ENCODE measurements around the gene SDCCAG8. TPM values are rescaled to one million over a fixed set of nuclear protein-coding genes. Genes with fewer than 3 reads are reported as not detected.

SDCCAG8 gene
- total and polyA plus RNA-seq, 2 experiments from 2014 or later: 28.0 to 66.7 TPM

GRCh38 chr1:243273506-243273905 is 17.7 kb downstream of the SDCCAG8 start:
- H3K27ac ChIP-seq (ENCODE audit: low read depth): peak overlapping the region; percentile 27; the same call in 1 of the 2 replicates
- H3K4me3 Mint-ChIP-seq: no peak overlapping the region

GRCh38 chr1:243273945-243274344 is 18.1 kb downstream of the SDCCAG8 start:
- Histone ChIP-seq H2AFZ (no peak overlapping the region), H3F3A (replicated peaks; ENCODE audit: low read depth) (no peaks in the 10 kb centered on the region), H3K4me3 (no peak overlapping the region), H4K20me1 (replicated peaks; ENCODE audit: insufficient read depth) (no peaks in the 10 kb centered on the region), H3K9me2 (ENCODE audit: insufficient read depth) (no peaks in the 10 kb centered on the region), H3K27ac (ENCODE audit: low read depth) (peak overlapping the region; percentile 27; the same call in 1 of the 2 replicates), H3K27me3 (ENCODE audit: insufficient read depth) (no peaks in the 10 kb centered on the region), H3K79me2 (replicated peaks; ENCODE audit: insufficient read depth) (no peaks in the 10 kb centered on the region), H3K4me1 (ENCODE audit: insufficient read depth) (peaks cover 10% of the 10 kb centered on the region; the same call in 1 of the 2 replicates), H3K4me2 (no peak overlapping the region), H3K36me3 (ENCODE audit: insufficient read depth) (no peaks in the 10 kb centered on the region)
- DNase-seq (ENCODE audit: low spot score) (no peak), ATAC-seq (no peak)
- Mint-ChIP-seq H3K36me3 (ENCODE audit: low read depth) (no peaks in the 10 kb centered on the region; the same call in 2 of the 3 replicates), H3K27ac (no peak overlapping the region), H3K27me3 (ENCODE audit: insufficient read depth, low read depth, poor library complexity) (no peaks in the 10 kb centered on the region), H3K4me3 (no peak overlapping the region), H3K9me3 (no peaks in the 10 kb centered on the region), H3K4me1 (peaks cover 17% of the 10 kb centered on the region)
- TF ChIP-seq ZNF331 (CRISPR knock-in tag; IDR thresholded peaks at IDR 0.05; ENCODE audit: low read depth): no peak
- no peak for TF ChIP-seq EZH2phosphoT487 (IDR thresholded peaks at IDR 0.05; ENCODE audit: unreplicated experiment)
- no peak for TF ChIP-seq ZNF114 (CRISPR knock-in tag; IDR thresholded peaks at IDR 0.05)
- no peak for TF ChIP-seq CTCF (conservative IDR thresholded peaks at IDR 0.05; ENCODE audit: low read depth in 2 of 2)
- no peak for TF ChIP-seq ZNF462 (CRISPR knock-in tag; IDR thresholded peaks at IDR 0.05)
- no peak for TF ChIP-seq NANOG (IDR thresholded peaks at IDR 0.05; ENCODE audit: borderline replicate concordance)
- no peak for TF ChIP-seq STAT1 (IDR thresholded peaks at IDR 0.05; ENCODE audit: unreplicated experiment)
- TF ChIP-seq CREB1 (CRISPR knock-in tag; IDR thresholded peaks at IDR 0.05; ENCODE audit: low read depth): no peak
- TF ChIP-seq JUNB (IDR thresholded peaks at IDR 0.05; ENCODE audit: unreplicated experiment): no peak

More at GRCh38 chr1:243273506-243273905, 17.7 kb downstream of the SDCCAG8 start:
- Histone ChIP-seq H3F3A (replicated peaks; ENCODE audit: low read depth) (no peaks in the 10 kb centered on the region), H2AFZ (no peak overlapping the region), H3K27me3 (ENCODE audit: insufficient read depth) (no peaks in the 10 kb centered on the region), H4K20me1 (replicated peaks; ENCODE audit: insufficient read depth) (no peaks in the 10 kb centered on the region), H3K4me2 (no peak overlapping the region), H3K4me3 (no peak overlapping the region), H3K9me2 (ENCODE audit: insufficient read depth) (no peaks in the 10 kb centered on the region), H3K36me3 (ENCODE audit: insufficient read depth) (no peaks in the 10 kb centered on the region), H3K79me2 (replicated peaks; ENCODE audit: insufficient read depth) (no peaks in the 10 kb centered on the region), H3K4me1 (ENCODE audit: insufficient read depth) (peaks cover 10% of the 10 kb centered on the region; the same call in 1 of the 2 replicates)
- DNase-seq (ENCODE audit: low spot score) (no peak), ATAC-seq (no peak)
- TF ChIP-seq CREB1 (CRISPR knock-in tag; IDR thresholded peaks at IDR 0.05; ENCODE audit: low read depth) (no peak), ETS1 (IDR thresholded peaks at IDR 0.05) (no peak), JUNB (IDR thresholded peaks at IDR 0.05; ENCODE audit: unreplicated experiment) (no peak), ZNF114 (CRISPR knock-in tag; IDR thresholded peaks at IDR 0.05) (no peak), EZH2 (IDR thresholded peaks at IDR 0.05; ENCODE audit: low read depth, unreplicated experiment) (no peak), EZH2phosphoT487 (IDR thresholded peaks at IDR 0.05; ENCODE audit: unreplicated experiment) (no peak)
- H3K27ac Mint-ChIP-seq: no peak overlapping the region
- peaks cover 20% of the 10 kb centered on the region for H3K4me1 Mint-ChIP-seq
- no peaks in the 10 kb centered on the region; the same call in 2 of the 3 replicates for H3K36me3 Mint-ChIP-seq (ENCODE audit: low read depth)
- H3K27me3 Mint-ChIP-seq (ENCODE audit: insufficient read depth, low read depth, poor library complexity): no peaks in the 10 kb centered on the region
- H3K9me3 Mint-ChIP-seq: no peaks in the 10 kb centered on the region

Measured in GM23338 (cell line).